KOPT-K1 (cell line): ENCODE results near the gene CADM1.

ENCODE experiments used
- H3K27ac ChIP-seq: fragments of 200-600 bp; sonication (generic); 2 replicates; pipeline ENCODE4 v1.5.1; 2016; ENCODE audit warnings: antibody characterized with exemption, mild to moderate bottlenecking, low read depth, low read length; ENCODE audit not compliant: poor library complexity, severe bottlenecking
- H3K36me3 ChIP-seq: fragments of 200-600 bp; sonication (generic); 2 replicates; pipeline ENCODE4 v1.5.1; 2017; ENCODE audit warnings: antibody characterized with exemption, mild to moderate bottlenecking, low read length, moderate library complexity; ENCODE audit not compliant: insufficient read depth
- H3K9me3 ChIP-seq: fragments of 200-600 bp; sonication (generic); 2 replicates; pipeline ENCODE4 v1.5.1; 2017; ENCODE audit warnings: antibody characterized with exemption, low read length, mild to moderate bottlenecking; ENCODE audit not compliant: insufficient read depth, poor library complexity, severe bottlenecking

CADM1 gene

DNA sequence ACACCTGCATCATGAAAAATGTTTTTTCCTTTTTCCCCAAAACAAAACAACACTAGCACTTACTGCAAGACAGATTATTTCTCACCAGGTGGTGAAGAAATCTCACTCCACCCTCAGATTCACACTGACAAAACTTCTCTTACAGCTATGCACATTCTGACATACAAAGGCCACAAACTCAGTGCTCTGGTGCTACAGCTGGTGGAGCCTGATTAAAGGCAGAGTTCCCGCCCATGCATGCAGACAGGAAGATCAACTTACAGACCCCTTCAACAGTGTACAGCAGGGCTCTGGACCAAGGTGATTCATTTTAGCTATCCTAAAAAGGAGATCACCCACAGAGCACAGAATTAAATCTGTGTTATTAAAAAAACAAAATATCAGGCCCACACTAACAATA is 112.6 kb downstream of the CADM1 start:
- Histone ChIP-seq H3K27ac (no peak overlapping the region), H3K9me3 (no peaks in the 10 kb centered on the region), H3K36me3 (no peaks in the 10 kb centered on the region)

DNA sequence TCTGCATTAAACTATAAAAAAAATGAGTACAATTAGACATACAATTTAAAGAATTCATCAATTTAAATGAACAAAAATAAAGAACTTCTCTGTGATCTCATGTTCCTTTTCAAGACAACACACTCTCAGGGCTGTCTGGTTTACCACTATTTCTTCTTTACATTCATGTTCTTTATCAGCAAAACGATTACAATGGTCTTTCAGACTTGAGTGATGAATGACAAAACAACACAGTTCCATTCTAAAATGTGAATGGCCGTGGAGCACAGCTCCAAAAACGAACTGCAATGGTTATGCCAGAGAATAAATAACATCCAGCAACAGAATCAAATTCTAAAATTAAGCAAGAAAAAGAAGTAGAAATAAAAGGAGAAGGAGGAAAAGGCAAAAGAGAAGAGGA is 113.1 kb downstream of the CADM1 start:
- no peaks in the 10 kb centered on the region for H3K9me3 ChIP-seq

DNA sequence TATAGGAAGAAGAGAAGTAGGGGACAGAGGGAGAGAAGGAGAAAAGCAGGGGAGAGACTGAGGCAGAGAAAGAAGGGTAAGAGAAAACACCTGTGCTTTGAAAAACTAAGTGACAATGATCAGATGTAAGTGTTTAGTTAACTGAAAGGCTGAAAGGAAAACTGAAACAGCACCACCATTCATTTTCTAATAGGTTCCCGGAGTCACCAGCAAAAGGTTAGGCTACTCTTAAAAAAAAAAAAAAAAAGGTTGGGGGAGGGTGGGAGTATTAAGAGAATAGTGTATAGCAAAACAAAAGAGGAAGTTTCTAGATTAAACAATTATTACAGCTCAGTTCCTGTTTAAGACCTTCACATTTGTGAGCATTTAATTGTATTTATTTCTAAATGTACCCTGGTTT is 113.8 kb downstream of the CADM1 start:
- no peak overlapping the region for H3K27ac ChIP-seq
- no peaks in the 10 kb centered on the region for H3K9me3 ChIP-seq
- H3K36me3 ChIP-seq, result no peaks in the 10 kb centered on the region

More for the DNA sequence above, 113.1 kb downstream of the CADM1 start:
- H3K36me3 ChIP-seq, result no peaks in the 10 kb centered on the region
- H3K27ac ChIP-seq, result no peak overlapping the region

DNA sequence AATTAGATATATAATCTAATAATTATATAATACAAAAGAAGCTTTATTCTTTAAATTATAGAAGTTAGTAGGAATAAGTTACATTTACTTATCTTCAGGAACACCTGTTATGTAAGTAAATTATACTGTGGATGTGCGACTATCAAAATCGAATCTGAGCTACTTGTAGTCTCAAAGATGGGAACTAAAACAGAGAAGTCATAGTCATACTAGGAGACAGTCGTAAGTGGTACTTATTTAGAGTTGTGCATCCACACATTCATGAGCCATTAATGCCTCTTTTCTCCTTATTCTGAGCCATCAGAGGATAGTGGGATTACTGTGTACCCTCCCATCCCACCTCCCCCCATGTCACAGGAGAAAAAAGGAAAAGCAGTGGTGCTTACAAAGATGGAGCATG is 114.4 kb downstream of the CADM1 start:
- Histone ChIP-seq H3K27ac (no peak overlapping the region), H3K9me3 (no peaks in the 10 kb centered on the region), H3K36me3 (no peaks in the 10 kb centered on the region)

DNA sequence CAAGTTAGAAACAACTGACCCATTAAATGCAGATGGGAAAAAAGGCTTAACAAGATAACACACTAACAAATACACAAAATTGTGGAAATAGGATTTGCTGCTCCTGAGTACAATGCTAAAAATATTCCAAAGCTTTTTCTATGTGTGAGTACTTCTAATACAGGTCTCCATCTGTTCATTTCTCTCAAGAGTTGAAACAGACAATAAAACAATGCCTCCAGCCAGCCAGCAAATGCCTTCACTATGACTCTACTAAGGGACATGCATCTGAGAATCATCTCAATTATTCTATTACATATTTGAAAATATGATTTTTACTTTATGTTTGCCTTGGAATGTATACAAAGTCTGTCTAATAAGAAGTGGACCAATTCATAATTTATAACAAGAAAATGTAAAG is 119.0 kb downstream of the CADM1 start:
- H3K36me3 ChIP-seq, result no peaks in the 10 kb centered on the region
- H3K9me3 ChIP-seq, result no peaks in the 10 kb centered on the region
- H3K27ac ChIP-seq, result no peak overlapping the region

DNA sequence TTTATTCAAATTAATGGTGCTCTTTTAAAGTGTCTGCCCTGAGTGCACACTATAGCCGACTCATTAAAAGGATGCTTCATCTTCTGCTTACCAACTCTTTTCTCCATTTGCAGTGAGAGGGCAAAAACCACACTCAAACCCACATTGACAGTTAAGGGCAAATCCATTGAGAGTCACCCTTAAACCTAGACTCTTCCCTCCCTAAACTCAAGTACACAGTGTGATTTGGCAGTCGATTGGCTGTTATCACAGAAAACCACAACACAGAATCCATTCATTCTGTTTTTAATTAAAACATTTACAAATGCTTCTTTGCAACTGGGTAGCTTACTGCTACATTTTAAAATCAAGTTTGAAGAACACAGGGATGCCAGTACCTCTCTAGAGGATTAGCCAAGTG is 120.0 kb downstream of the CADM1 start:
- Histone ChIP-seq H3K9me3 (no peaks in the 10 kb centered on the region), H3K27ac (no peak overlapping the region), H3K36me3 (no peaks in the 10 kb centered on the region)

DNA sequence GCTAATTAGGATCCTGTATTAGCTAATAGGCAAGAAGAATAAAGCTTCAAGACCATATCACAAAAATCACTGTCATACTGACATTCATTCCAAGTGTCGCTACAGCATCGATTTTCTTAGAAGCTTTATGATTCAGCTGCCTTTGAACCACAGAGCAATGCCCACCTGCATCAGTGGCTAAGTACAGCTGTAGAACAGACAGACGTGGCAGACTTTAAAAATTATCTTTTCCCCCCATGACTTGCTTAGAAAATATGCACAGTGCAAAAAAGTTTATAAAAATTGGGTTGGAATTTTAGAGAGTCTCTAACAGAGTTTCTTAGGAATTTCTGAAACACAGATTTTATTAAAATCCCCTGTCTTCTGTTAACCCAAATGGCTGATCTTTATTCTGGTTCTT is 120.8 kb downstream of the CADM1 start:
- no peaks in the 10 kb centered on the region for H3K36me3 ChIP-seq
- no peaks in the 10 kb centered on the region for H3K9me3 ChIP-seq
- no peak overlapping the region for H3K27ac ChIP-seq

DNA sequence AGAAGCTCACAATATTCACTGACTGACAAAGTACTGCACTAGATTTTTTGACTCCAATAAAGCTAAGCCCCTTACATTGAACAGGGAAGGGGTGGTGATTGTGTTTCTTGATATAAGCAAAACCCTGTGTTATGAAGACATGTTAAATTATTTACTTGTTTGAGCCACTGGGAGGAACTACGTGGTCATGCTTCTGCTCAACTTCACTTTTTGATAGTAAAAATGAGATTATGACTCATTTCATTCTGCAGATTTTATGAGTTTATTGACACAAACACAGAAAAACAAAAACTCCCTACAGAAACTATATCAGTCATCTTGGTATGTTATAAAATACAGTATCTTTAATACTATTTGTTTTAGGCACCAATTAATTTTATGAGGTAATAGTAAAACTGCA is 124.7 kb downstream of the CADM1 start:
- no peaks in the 10 kb centered on the region for H3K36me3 ChIP-seq
- H3K9me3 ChIP-seq, result no peaks in the 10 kb centered on the region
- H3K27ac ChIP-seq, result no peak overlapping the region

DNA sequence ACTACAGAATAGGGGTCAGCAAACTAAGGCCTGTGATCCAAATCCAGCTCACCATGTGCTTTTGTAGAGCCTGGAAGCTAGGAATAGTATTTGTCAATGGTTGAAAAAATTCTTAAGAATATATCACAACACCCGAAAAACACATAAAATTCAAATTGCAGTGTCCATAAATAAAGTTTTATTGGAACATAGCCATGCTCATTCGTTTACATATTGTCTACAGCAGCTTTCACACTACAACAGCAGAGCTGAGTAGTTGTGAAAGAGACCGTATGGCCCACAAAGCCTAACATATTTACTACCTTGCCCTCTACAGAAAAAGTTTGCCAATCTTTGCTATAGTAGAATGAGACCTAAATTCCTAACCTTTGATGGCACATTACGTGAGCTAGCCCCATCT is 125.7 kb downstream of the CADM1 start:
- H3K9me3 ChIP-seq, result no peaks in the 10 kb centered on the region
- no peak overlapping the region for H3K27ac ChIP-seq
- H3K36me3 ChIP-seq, result no peaks in the 10 kb centered on the region

DNA sequence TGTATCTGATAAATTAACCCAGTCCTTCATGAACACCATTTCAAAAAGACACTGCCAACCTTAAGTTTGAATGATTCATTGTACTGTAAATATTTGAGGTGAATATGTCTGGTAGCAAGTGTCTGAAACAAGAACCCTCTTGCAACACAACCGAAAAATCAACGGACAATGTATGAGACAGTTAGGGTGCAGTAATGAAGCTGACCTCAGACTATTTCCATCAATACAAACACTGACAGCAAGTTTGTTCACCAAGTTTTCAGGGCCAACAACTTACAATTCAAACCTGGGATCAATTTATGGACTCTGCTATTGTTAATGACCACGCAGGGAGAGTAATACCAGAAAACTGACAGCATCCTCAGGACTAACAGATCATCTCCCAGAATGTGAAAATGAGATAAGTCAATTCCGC is 126.3 kb downstream of the CADM1 start:
- Histone ChIP-seq H3K27ac (no peak overlapping the region), H3K36me3 (no peaks in the 10 kb centered on the region), H3K9me3 (no peaks in the 10 kb centered on the region)

DNA sequence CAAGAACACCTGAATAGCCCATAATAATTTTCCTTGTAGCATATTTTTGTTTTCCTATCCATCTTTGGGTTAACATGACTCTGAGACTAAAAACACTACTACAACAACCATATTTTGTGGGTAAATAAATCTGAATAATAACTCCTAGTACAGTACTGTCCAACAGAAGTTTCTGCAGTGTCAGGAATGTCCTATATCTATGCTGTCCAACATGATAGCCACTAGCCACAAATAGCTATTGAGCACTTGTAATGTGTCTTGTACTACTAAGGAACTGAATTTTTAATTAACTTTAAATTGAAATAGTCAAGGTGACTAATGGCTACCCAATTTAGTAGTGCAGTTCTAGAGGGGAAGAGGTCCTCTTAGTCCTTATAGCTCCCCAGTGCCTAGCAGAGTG is 135.6 kb downstream of the CADM1 start:
- Histone ChIP-seq H3K9me3 (no peaks in the 10 kb centered on the region), H3K27ac (no peak overlapping the region), H3K36me3 (no peaks in the 10 kb centered on the region)

DNA sequence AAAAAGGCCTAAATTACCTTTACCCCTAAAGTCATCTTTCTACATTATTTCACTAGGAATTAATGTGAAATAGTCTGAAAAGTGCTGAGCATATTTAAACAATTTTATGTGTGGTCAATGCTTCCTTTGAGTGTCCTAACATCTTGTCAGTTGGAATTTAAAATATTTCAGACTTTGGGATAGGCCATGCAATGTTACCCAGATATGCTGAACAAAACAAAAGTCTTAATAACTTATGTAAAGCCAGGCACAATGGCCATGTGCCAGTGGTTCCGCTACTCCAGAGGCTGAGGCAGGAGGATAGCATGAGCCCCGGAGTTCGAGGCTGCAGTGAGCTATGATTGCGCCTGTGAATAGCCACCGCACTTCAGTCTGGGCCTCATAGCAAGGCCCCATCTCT is 137.4 kb downstream of the CADM1 start:
- H3K9me3 ChIP-seq, result no peaks in the 10 kb centered on the region
- H3K36me3 ChIP-seq, result no peaks in the 10 kb centered on the region
- no peak overlapping the region for H3K27ac ChIP-seq

DNA sequence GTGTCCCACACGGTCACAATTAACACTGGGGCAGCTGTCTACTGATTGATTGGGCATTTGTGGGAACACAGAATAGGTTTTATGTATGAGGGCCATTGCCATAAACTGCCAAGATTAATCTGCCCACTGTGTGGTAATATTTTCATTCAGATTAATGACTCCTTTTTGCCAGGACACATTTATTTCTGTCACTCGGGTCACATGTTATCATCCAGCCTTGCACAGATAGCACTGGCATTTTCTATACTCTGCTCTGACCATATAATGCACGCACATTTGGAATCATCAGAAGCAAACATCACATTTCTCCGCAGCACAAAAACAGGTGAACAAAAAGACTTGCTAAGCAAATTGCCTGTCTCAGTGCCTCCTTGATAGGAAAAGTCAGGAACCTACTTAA is 138.3 kb downstream of the CADM1 start:
- no peak overlapping the region for H3K27ac ChIP-seq

DNA sequence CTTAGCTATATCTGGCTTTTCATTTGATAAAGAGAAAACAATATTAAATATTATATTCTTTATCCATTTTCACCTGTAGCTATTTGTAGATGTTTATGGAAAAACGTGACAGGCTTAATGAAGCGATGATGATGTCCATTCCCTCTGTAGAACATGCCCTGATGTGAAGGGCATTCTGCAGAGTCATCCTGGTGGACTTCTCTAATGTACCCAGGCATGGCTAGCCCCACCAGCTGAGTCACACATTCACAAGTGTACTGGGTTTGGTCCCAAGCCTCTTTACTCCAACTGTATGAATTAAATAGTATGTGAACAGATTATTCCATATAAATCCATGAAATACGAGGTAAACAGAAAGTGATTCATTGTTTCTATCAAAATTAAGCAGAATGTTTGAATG is 139.3 kb downstream of the CADM1 start:
- Histone ChIP-seq H3K27ac (no peak overlapping the region), H3K9me3 (no peaks in the 10 kb centered on the region), H3K36me3 (no peaks in the 10 kb centered on the region)

More for the DNA sequence above, 138.3 kb downstream of the CADM1 start:
- no peaks in the 10 kb centered on the region for H3K36me3 ChIP-seq
- no peaks in the 10 kb centered on the region for H3K9me3 ChIP-seq

DNA sequence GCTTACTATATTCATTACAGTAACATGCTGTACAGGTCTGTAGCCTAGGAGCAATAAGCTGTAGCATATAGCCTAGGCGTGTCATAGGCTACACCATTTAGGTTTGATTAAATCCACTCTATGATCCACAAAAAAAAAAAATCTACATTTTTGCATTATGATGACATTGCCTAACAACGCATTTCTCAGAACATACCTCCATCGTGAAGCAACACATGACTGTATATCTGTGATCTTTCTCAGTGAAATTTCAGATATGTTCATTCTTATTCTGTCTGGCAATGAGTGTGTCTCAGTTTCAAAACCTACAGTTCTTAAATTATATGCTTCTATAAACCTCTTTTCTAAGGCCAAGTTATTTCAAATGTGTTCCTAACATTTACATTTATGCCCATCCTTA is 140.3 kb downstream of the CADM1 start:
- H3K27ac ChIP-seq, result no peak overlapping the region
- no peaks in the 10 kb centered on the region for H3K9me3 ChIP-seq
- no peaks in the 10 kb centered on the region for H3K36me3 ChIP-seq

DNA sequence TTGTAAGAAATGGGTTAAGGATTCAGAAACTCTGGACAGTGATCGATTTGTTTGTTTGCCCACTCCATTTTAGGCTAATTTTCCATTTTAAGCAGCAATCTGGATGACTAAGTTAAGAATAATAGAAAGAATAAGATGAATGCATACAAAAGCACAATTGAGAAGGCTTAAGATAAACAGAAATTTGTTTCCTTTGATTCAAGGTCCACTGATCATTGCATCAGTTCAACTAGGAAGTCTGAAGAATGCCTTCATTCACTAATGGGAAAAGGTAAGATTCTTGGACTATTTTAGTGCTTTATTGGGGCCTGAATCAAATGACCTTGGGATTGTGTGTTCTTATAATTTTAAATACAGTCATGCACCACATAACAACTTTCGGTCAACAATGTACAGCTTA is 140.8 kb downstream of the CADM1 start:
- H3K27ac ChIP-seq, result no peak overlapping the region
- H3K9me3 ChIP-seq, result no peaks in the 10 kb centered on the region
- no peaks in the 10 kb centered on the region for H3K36me3 ChIP-seq

DNA sequence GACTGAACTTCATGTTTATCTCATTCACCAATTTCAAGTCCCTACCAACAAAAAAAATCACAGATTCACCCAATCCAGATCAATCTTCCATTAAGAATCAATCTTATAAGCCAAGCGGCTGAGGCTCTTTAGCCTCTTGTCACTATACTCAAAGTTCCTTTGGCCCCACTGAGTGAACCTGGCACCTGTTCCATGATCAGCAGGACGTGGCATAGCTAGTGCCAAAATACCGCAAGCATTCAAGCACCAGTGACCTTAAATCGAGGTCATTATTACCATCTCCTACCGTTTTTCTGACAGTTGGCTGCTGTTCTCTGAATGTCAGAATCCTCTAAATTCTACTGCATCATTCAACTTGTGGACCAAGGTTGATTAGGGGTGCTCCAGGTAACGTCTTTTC is 141.2 kb downstream of the CADM1 start:
- H3K36me3 ChIP-seq, result no peaks in the 10 kb centered on the region
- H3K9me3 ChIP-seq, result no peaks in the 10 kb centered on the region
- no peak overlapping the region for H3K27ac ChIP-seq
